Common myeloid progenitor, CD34-positive (primary cell): ENCODE results near the gene UBA7. TPM values are rescaled to one million over a fixed set of nuclear protein-coding genes. Genes with fewer than 3 reads are reported as not detected.
A peak's percentile ranks its signal among the peaks of the same experiment; 100 is the strongest.

Source experiments
- CTCF ChIA-PET: fragments of 350-600 bp; sonication (Branson Sonifier 250); formaldehyde crosslinking; loops from one replicate; lab custom pipeline; 2021; ENCODE audit warnings: antibody characterized with exemption; lab: Charles Lee
- POLR2A ChIA-PET: fragments of 350-600 bp; sonication (Branson Sonifier 250); formaldehyde crosslinking; loops from one replicate; lab custom pipeline; 2021; ENCODE audit warnings: antibody characterized with exemption; lab: Charles Lee
- DNase-seq, 3 donors: peaks; one replicate each; pipeline versions ENCODE4 v3.0.0 to v3.0.0-alpha.2; 2013
- H3K27ac ChIP-seq, 2 experiments: 1 replicate in 1 of 2; 2 replicates in 1 of 2; pipeline ENCODE4 v1.7.0; 2013; ENCODE audit warnings: inconsistent platforms in 2 of 2, low read length in 2 of 2, mild to moderate bottlenecking in 2 of 2, low read depth in 1 of 2, moderate library complexity in 1 of 2; ENCODE audit not compliant: severe bottlenecking in 2 of 2, insufficient read depth in 1 of 2, poor library complexity in 1 of 2
- H3K27me3 ChIP-seq, 5 experiments: replicated peaks in 2 of 5; 1 replicate in 3 of 5; 2 replicates in 2 of 5; pipeline versions ENCODE4 v1.6.1 to v1.7.0; 2013; ENCODE audit warnings: low read length in 4 of 5, mild to moderate bottlenecking in 2 of 5, moderate library complexity in 2 of 5, inconsistent platforms in 1 of 5; ENCODE audit not compliant: insufficient read depth in 5 of 5, control insufficient read depth in 4 of 5
- H3K36me3 ChIP-seq, 4 experiments: 1 replicate in 2 of 4; 2 replicates in 2 of 4; pipeline versions ENCODE4 v1.6.1 to v1.7.0; 2013; ENCODE audit warnings: low read length in 3 of 4, control low read depth in 1 of 4, mild to moderate bottlenecking in 1 of 4; ENCODE audit not compliant: control insufficient read depth in 4 of 4, insufficient read depth in 4 of 4
- H3K4me1 ChIP-seq, 4 experiments: 1 replicate in 3 of 4; 2 replicates in 1 of 4; pipeline versions ENCODE4 v1.6.1 to v1.7.1; 2013; ENCODE audit warnings: low read length in 3 of 4, mild to moderate bottlenecking in 3 of 4, control low read depth in 1 of 4, inconsistent platforms in 1 of 4, moderate library complexity in 1 of 4; ENCODE audit not compliant: control insufficient read depth in 4 of 4, insufficient read depth in 4 of 4; ENCODE audit errors: control extremely low read depth in 1 of 4
- H3K4me3 ChIP-seq, 7 experiments: 1 replicate in 4 of 7; 2 replicates in 3 of 7; pipeline versions ENCODE4 v1.5.1 to v1.7.0; 2013; ENCODE audit warnings: mild to moderate bottlenecking in 7 of 7, low read length in 6 of 7, moderate library complexity in 6 of 7, inconsistent platforms in 2 of 7, low read depth in 2 of 7, control low read depth in 1 of 7; ENCODE audit not compliant: insufficient read depth in 4 of 7, control insufficient read depth in 1 of 7; ENCODE audit errors: extremely low read depth in 1 of 7
- H3K9me3 ChIP-seq, 5 experiments: 1 replicate in 4 of 5; 2 replicates in 1 of 5; pipeline versions ENCODE4 v1.6.1 to v1.7.1; 2013; ENCODE audit warnings: low read length in 4 of 5, mild to moderate bottlenecking in 2 of 5, inconsistent platforms in 1 of 5, low read depth in 1 of 5, moderate library complexity in 1 of 5; ENCODE audit not compliant: control insufficient read depth in 4 of 5, insufficient read depth in 2 of 5; ENCODE audit errors: control extremely low read depth in 1 of 5
- WGBS: methylation state at CpG from one replicate; pipeline ENCODE4 v1.1.5; 2013; ENCODE audit not compliant: insufficient coverage; 5-methylcytosine and 5-hydroxymethylcytosine counted together
- polyA plus RNA-seq: library from polyadenylated mRNA; unstranded; fragments of 120-200 nt; gene quantifications from one replicate; pipeline ENCODE4 v1.2.1, GENCODE V29; 2013

Gene UBA7
- polyA plus RNA-seq, result 202 TPM

GRCh38 chr3:49813497-49814174 lies at the start of gene UBA7:
TSS of gene UBA7 (minus strand) at chr3:49813953. CDS start at chr3:49813787, 166 bp downstream.
- WGBS, result 4% methylated on average over 6 of the region's 9 CpGs
- Histone ChIP-seq H3K27me3 (no peaks in the 10 kb centered on the region), H3K4me1 (peaks cover 8 to 71% (median 60%) of the 10 kb centered on the region in 4 experiments), H3K27ac (peak within 1 kb of the TSS; percentile 78 to 92), H3K36me3 (peaks cover 0 to 44% (median 30%) of the 10 kb centered on the region in 4 experiments), H3K9me3 (no peaks in the 10 kb centered on the region), H3K4me3 (peak within 1 kb of the TSS; percentile 34 to 87 (median 74))
- ChIA-PET POLR2A (interaction anchor here (0.6 to 3.3 kb wide), 3 partner anchors 9 to 446 kb away, joined by 3 to 20 read pairs (median 3); partner anchors contain the start of gene INKA1), CTCF (interaction anchor here (1.0 to 31.1 kb wide), 4 partner anchors 10 to 94 kb away, joined by 3 to 807 read pairs (median 18); partner anchors contain the start of genes AMIGO3 and INKA1)
- DNase-seq, result peak in 2 of 3 donors; percentile 69 to 77

- peaks cover 3 to 20% (median 14%) of the 10 kb centered on the region in 4 experiments for H3K4me1 ChIP-seq
- POLR2A ChIA-PET, result no interaction called here
- CTCF ChIA-PET, result no interaction called here
- WGBS, result 100% methylated on average over 6 of the region's 12 CpGs
- no peak overlapping the region for H3K27ac ChIP-seq
- H3K36me3 ChIP-seq, result no peaks in the 10 kb centered on the region
- DNase-seq, result no peak
- H3K27me3 ChIP-seq, result peaks cover 0 to 20% (median 10%) of the 10 kb centered on the region in 5 experiments
- H3K9me3 ChIP-seq, result no peaks in the 10 kb centered on the region
- no peak overlapping the region for H3K4me3 ChIP-seq
Measured at GRCh38 chr3:49859576-49860305, 46.0 kb upstream of the UBA7 start.

- ChIA-PET POLR2A (no interaction called here), CTCF (interaction anchor here (0.9 to 3.3 kb wide), 12 partner anchors 10 to 70 kb away, joined by 3 to 16 read pairs (median 5); partner anchors contain the start of gene IP6K1)
- H3K27ac ChIP-seq, result peak within 1 kb of the TSS; percentile 10 to 67
- H3K9me3 ChIP-seq, result no peaks in the 10 kb centered on the region
- no peaks in the 10 kb centered on the region for H3K36me3 ChIP-seq
- H3K4me1 ChIP-seq, result peaks cover 3 to 20% (median 14%) of the 10 kb centered on the region in 4 experiments
- peak within 1 kb of the TSS; percentile 68 to 90 (median 76) for H3K4me3 ChIP-seq
- no peaks in the 10 kb centered on the region for H3K27me3 ChIP-seq
- 5% methylated on average over 52 of the region's 52 CpGs for WGBS
- peak; percentile 93 to 96 (median 96) for DNase-seq
Measured at GRCh38 chr3:49856181-49857005, 42.6 kb upstream of the UBA7 start, which contains the start of gene TRAIP. TSS of gene TRAIP (minus strand) at chr3:49856564. CDS start at chr3:49856453, 111 bp downstream.

GRCh38 chr3:49855662-49856061 lies 41.9 kb upstream of the UBA7 start:
- H3K36me3 ChIP-seq, result no peaks in the 10 kb centered on the region
- 62% methylated on average over 2 of the region's 5 CpGs for WGBS
- POLR2A ChIA-PET, result no interaction called here
- CTCF ChIA-PET, result interaction anchor here (1.1 to 3.3 kb wide), 7 partner anchors 10 to 50 kb away, joined by 3 to 16 read pairs (median 6); no protein-coding TSS in a partner anchor
- peak overlapping the region; percentile 10 to 67 for H3K27ac ChIP-seq
- no peak for DNase-seq
- no peaks in the 10 kb centered on the region for H3K9me3 ChIP-seq
- H3K4me3 ChIP-seq, result peak overlapping the region in 6 of 7 experiments; percentile 71 to 90 (median 78)
- peaks cover 3 to 20% (median 14%) of the 10 kb centered on the region in 4 experiments for H3K4me1 ChIP-seq
- H3K27me3 ChIP-seq, result no peaks in the 10 kb centered on the region

GRCh38 chr3:49845694-49846093 lies 31.9 kb upstream of the UBA7 start:
- no peaks in the 10 kb centered on the region for H3K9me3 ChIP-seq
- H3K27ac ChIP-seq, result no peak overlapping the region
- peaks cover 0 to 8% (median 2%) of the 10 kb centered on the region in 4 experiments for H3K4me1 ChIP-seq
- H3K4me3 ChIP-seq, result no peak overlapping the region
- ChIA-PET POLR2A (no interaction called here), CTCF (interaction anchor here (0.9 to 29.0 kb wide), 10 partner anchors 8 to 98 kb away, joined by 3 to 807 read pairs (median 4); partner anchors contain the start of genes CDHR4, INKA1 and UBA7)
- DNase-seq, result no peak
- WGBS, result 90% methylated on average over 1 of the region's 3 CpGs
- H3K27me3 ChIP-seq, result no peaks in the 10 kb centered on the region
- peaks cover 0 to 61% (median 30%) of the 10 kb centered on the region in 4 experiments for H3K36me3 ChIP-seq

- ChIA-PET POLR2A (interaction anchor here (0.6 kb wide), 1 partner anchor 47 kb away, joined by 4 read pairs; no protein-coding TSS in a partner anchor), CTCF (interaction anchor here (0.6 to 29.0 kb wide), 15 partner anchors 8 to 97 kb away, joined by 3 to 807 read pairs (median 4); partner anchors contain the start of genes CDHR4, INKA1 and UBA7)
- Histone ChIP-seq H3K27ac (no peak overlapping the region), H3K36me3 (peaks cover 0 to 68% (median 30%) of the 10 kb centered on the region in 4 experiments), H3K9me3 (no peaks in the 10 kb centered on the region), H3K27me3 (no peaks in the 10 kb centered on the region), H3K4me1 (peaks cover 0 to 9% (median 2%) of the 10 kb centered on the region in 4 experiments), H3K4me3 (no peak overlapping the region)
- no peak for DNase-seq
- 83% methylated on average over 4 of the region's 5 CpGs for WGBS
Measured at GRCh38 chr3:49844464-49845183, 30.9 kb upstream of the UBA7 start.
